SK-N-SH treated with all-trans-retinoic acid at 6 μM for 48 hours (cell line): Measurements from ENCODE around the gene QARS1.

Source experiments
- ATAC-seq: fragments of 200-7000 bp; cut with Tn5 transposase; 3 replicates; pipeline ENCODE4 v1.9.1; 2020; ENCODE audit warnings: mild to moderate bottlenecking, moderate library complexity
- ARNTL ChIP-seq: fragments of 450-650 bp; formaldehyde crosslinking; IDR thresholded peaks from 2 replicates; pipeline ENCODE4 v1.5.0; 2020; ENCODE audit warnings: low read depth, mild to moderate bottlenecking, moderate library complexity, borderline replicate concordance
- BACH2 ChIP-seq: fragments of 250-450 bp; sonication (Bioruptor Pico); IDR thresholded peaks from 2 replicates; pipeline ENCODE4 v1.9.0; 2021; ENCODE audit warnings: mild to moderate bottlenecking, borderline replicate concordance
- CREB5 ChIP-seq: fragments of 250-450 bp; sonication (Bioruptor Pico); IDR thresholded peaks from 2 replicates; pipeline ENCODE4 v1.5.1; 2020; ENCODE audit warnings: low read depth, mild to moderate bottlenecking, moderate library complexity
- CSDC2 ChIP-seq: fragments of 250-450 bp; sonication (Bioruptor Pico); IDR thresholded peaks from 2 replicates; pipeline ENCODE4 v1.5.0; 2020; ENCODE audit warnings: mild to moderate bottlenecking, moderate library complexity
- CSRNP3 ChIP-seq: fragments of 250-450 bp; sonication (Bioruptor Pico); IDR thresholded peaks from 2 replicates; pipeline ENCODE4 v1.5.1; 2021; ENCODE audit warnings: mild to moderate bottlenecking, moderate library complexity
- ESRRG ChIP-seq: fragments of 250-450 bp; sonication (Bioruptor Pico); IDR thresholded peaks from 2 replicates; pipeline ENCODE4 v1.6.1; 2021; ENCODE audit warnings: mild to moderate bottlenecking
- GLIS3 ChIP-seq: fragments of 250-450 bp; sonication (Bioruptor Pico); IDR thresholded peaks from 2 replicates; pipeline ENCODE4 v1.5.0; 2020; ENCODE audit warnings: mild to moderate bottlenecking, moderate library complexity
- ISL1 ChIP-seq: fragments of 250-450 bp; sonication (Bioruptor Pico); IDR thresholded peaks from 2 replicates; pipeline ENCODE4 v2.1.2; 2022; ENCODE audit warnings: mild to moderate bottlenecking, moderate library complexity
- OSR1 ChIP-seq: fragments of 250-450 bp; sonication (Bioruptor Pico); IDR thresholded peaks from 2 replicates; pipeline ENCODE4 v1.8.0; 2022; ENCODE audit warnings: moderate library complexity, mild to moderate bottlenecking, inconsistent platforms
- POU6F1 ChIP-seq: fragments of 250-450 bp; sonication (Bioruptor Pico); IDR thresholded peaks from 2 replicates; pipeline ENCODE4 v1.8.0; 2021; ENCODE audit warnings: low read depth, mild to moderate bottlenecking, moderate library complexity, borderline replicate concordance
- PPARA ChIP-seq: fragments of 250-450 bp; sonication (Bioruptor Pico); IDR thresholded peaks from 2 replicates; pipeline ENCODE4 v1.5.0; 2020; ENCODE audit warnings: mild to moderate bottlenecking, borderline replicate concordance
- RARB ChIP-seq: fragments of 250-450 bp; sonication (Bioruptor Pico); IDR thresholded peaks from 2 replicates; pipeline ENCODE4 v1.8.0; 2021; ENCODE audit warnings: mild to moderate bottlenecking, moderate library complexity
- SNAI2 ChIP-seq: fragments of 250-450 bp; sonication (Bioruptor Pico); IDR thresholded peaks from 2 replicates; pipeline ENCODE4 v1.5.0; 2020; ENCODE audit warnings: mild to moderate bottlenecking, moderate library complexity
- TCF4 ChIP-seq: fragments of 250-450 bp; sonication (Bioruptor Pico); IDR thresholded peaks from 2 replicates; pipeline ENCODE4 v1.8.0; 2021; ENCODE audit warnings: mild to moderate bottlenecking, moderate library complexity, borderline replicate concordance
- TSHZ2 ChIP-seq: fragments of 250-450 bp; sonication (Bioruptor Pico); IDR thresholded peaks from 2 replicates; pipeline ENCODE4 v1.5.0; 2020; ENCODE audit warnings: mild to moderate bottlenecking, moderate library complexity
- ZFP3 ChIP-seq: fragments of 250-450 bp; sonication (Bioruptor Pico); IDR thresholded peaks from 2 replicates; pipeline ENCODE4 v1.5.0; 2020; ENCODE audit warnings: mild to moderate bottlenecking, moderate library complexity
- ZFP30 ChIP-seq: fragments of 450-650 bp; formaldehyde crosslinking; IDR thresholded peaks from 2 replicates; pipeline ENCODE4 v1.5.0; 2022; ENCODE audit warnings: mild to moderate bottlenecking, moderate library complexity
- ZNF565 ChIP-seq: fragments of 450-650 bp; formaldehyde crosslinking; conservative IDR thresholded peaks from 2 replicates; pipeline ENCODE4 v1.5.0; 2020; ENCODE audit warnings: low read depth, mild to moderate bottlenecking, moderate library complexity
- ZNF70 ChIP-seq: fragments of 450-650 bp; formaldehyde crosslinking; IDR thresholded peaks from 2 replicates; pipeline ENCODE4 v1.5.0; 2020; ENCODE audit warnings: mild to moderate bottlenecking, moderate library complexity
- ZNF8 ChIP-seq: fragments of 450-650 bp; formaldehyde crosslinking; IDR thresholded peaks from 2 replicates; pipeline ENCODE4 v1.5.0; 2020; ENCODE audit warnings: mild to moderate bottlenecking, moderate library complexity
- TF ChIP-seq, protein P1 (sequence below): fragments of 250-450 bp; sonication (Bioruptor Pico); IDR thresholded peaks from 2 replicates; pipeline ENCODE4 v1.8.0; 2020; ENCODE audit warnings: mild to moderate bottlenecking, moderate library complexity, borderline replicate concordance

Gene QARS1

GRCh38 chr3:49151610-49152009 is 47.1 kb upstream of the QARS1 start:
- ATAC-seq = no peak
- TF ChIP-seq, protein P1, sequence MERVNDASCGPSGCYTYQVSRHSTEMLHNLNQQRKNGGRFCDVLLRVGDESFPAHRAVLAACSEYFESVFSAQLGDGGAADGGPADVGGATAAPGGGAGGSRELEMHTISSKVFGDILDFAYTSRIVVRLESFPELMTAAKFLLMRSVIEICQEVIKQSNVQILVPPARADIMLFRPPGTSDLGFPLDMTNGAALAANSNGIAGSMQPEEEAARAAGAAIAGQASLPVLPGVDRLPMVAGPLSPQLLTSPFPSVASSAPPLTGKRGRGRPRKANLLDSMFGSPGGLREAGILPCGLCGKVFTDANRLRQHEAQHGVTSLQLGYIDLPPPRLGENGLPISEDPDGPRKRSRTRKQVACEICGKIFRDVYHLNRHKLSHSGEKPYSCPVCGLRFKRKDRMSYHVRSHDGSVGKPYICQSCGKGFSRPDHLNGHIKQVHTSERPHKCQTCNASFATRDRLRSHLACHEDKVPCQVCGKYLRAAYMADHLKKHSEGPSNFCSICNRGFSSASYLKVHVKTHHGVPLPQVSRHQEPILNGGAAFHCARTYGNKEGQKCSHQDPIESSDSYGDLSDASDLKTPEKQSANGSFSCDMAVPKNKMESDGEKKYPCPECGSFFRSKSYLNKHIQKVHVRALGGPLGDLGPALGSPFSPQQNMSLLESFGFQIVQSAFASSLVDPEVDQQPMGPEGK (CRISPR knock-in tag) = no peak
- TF ChIP-seq POU6F1 (CRISPR knock-in tag) = no peak
- no peak for TF ChIP-seq SNAI2 (CRISPR knock-in tag)
- TF ChIP-seq ZNF70 (CRISPR knock-in tag) = no peak
- TF ChIP-seq RARB (CRISPR knock-in tag) = no peak
- TF ChIP-seq OSR1 (CRISPR knock-in tag) = no peak
- no peak for TF ChIP-seq CSRNP3 (CRISPR knock-in tag)
- no peak for TF ChIP-seq ESRRG (CRISPR knock-in tag)
- TF ChIP-seq ZFP30 (CRISPR knock-in tag) = no peak
- no peak for TF ChIP-seq BACH2 (CRISPR knock-in tag)
- no peak for TF ChIP-seq ZNF8 (CRISPR knock-in tag)
- no peak for TF ChIP-seq ZFP3 (CRISPR knock-in tag)
- no peak for TF ChIP-seq TCF4 (CRISPR knock-in tag)
- TF ChIP-seq PPARA (CRISPR knock-in tag) = no peak

DNA sequence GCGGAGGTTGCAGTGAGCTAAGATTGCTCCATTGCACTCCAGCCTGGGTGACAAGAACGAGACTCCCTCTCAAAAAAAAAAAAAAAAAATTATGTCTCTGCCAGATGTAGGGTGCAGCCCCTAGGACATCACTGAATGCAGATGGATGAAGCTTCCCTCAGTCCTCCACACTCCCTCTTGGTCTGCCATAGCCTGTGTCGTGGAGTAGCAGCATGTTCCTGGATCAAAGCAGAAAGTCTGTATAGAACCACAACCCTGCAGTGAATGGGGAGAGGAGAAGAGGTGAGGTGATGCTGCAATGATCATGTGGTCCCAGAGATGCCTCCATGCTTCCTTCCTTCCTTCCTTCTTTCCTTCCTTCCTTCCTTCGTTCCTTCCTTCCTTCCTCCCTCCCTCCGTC is 43.6 kb upstream of the QARS1 start:
- ATAC-seq = no peak
- TF ChIP-seq ISL1 (CRISPR knock-in tag) = no peak
- no peak for TF ChIP-seq POU6F1 (CRISPR knock-in tag)

- TF ChIP-seq BACH2 (CRISPR knock-in tag) (no peak), ZNF8 (CRISPR knock-in tag) (no peak), CSDC2 (CRISPR knock-in tag) (no peak), ZNF565 (CRISPR knock-in tag) (no peak), ZNF70 (CRISPR knock-in tag) (no peak), PPARA (CRISPR knock-in tag) (no peak), ZFP3 (CRISPR knock-in tag) (no peak), POU6F1 (CRISPR knock-in tag) (no peak), GLIS3 (CRISPR knock-in tag) (no peak), ESRRG (CRISPR knock-in tag) (no peak), CREB5 (CRISPR knock-in tag) (no peak), TSHZ2 (CRISPR knock-in tag) (no peak), ARNTL (no peak)
- TF ChIP-seq, protein P1 (CRISPR knock-in tag) = no peak
- ATAC-seq = no peak
Measured at GRCh38 chr3:49140080-49140479, 35.5 kb upstream of the QARS1 start.
